H9 (cell line): ENCODE measurements around the gene TESK2. TPM values are rescaled to one million over a fixed set of nuclear protein-coding genes. Genes with fewer than 3 reads are reported as not detected.
A peak's percentile ranks its signal among the peaks of the same experiment; 100 is the strongest.

Source experiments
- DNase-seq: peaks from one replicate; pipeline ENCODE4 v3.0.0-alpha.2; 2017
- H2AFZ ChIP-seq: one replicate; pipeline ENCODE4 v1.6.1; 2013; ENCODE audit warnings: mild to moderate bottlenecking, low read length, control low read depth, moderate library complexity
- H2AK5ac ChIP-seq: 2 replicates; pipeline ENCODE4 v1.6.1; 2013; ENCODE audit warnings: low read length, control low read depth, mixed read lengths; ENCODE audit not compliant: insufficient read length
- H2BK120ac ChIP-seq: one replicate; pipeline ENCODE4 v1.6.1; 2013; ENCODE audit warnings: low read depth, mild to moderate bottlenecking, low read length, control low read depth, inconsistent platforms; ENCODE audit not compliant: poor library complexity, severe bottlenecking
- H2BK12ac ChIP-seq: 2 replicates; pipeline ENCODE4 v1.6.1; 2013; ENCODE audit warnings: low read length, control low read depth, mixed read lengths, low read depth; ENCODE audit not compliant: insufficient read length
- H2BK15ac ChIP-seq: 2 replicates; pipeline ENCODE4 v1.6.1; 2013; ENCODE audit warnings: low read depth, low read length, control low read depth
- H2BK20ac ChIP-seq: one replicate; pipeline ENCODE4 v1.6.1; 2013; ENCODE audit warnings: low read depth, mild to moderate bottlenecking, low read length, control low read depth, inconsistent platforms; ENCODE audit not compliant: poor library complexity, severe bottlenecking
- H2BK5ac ChIP-seq: 2 replicates; pipeline ENCODE4 v1.6.1; 2013; ENCODE audit warnings: low read length, control low read depth, mixed read lengths; ENCODE audit not compliant: insufficient read length
- H3K14ac ChIP-seq: 2 replicates; pipeline ENCODE4 v1.6.1; 2013; ENCODE audit warnings: low read length, control low read depth; ENCODE audit not compliant: insufficient read depth
- H3K18ac ChIP-seq: 2 replicates; pipeline ENCODE4 v1.6.1; 2013; ENCODE audit warnings: low read depth, mild to moderate bottlenecking, mixed read lengths, low read length, control low read depth; ENCODE audit not compliant: insufficient read length
- H3K23ac ChIP-seq: 2 replicates; pipeline ENCODE4 v1.6.1; 2013; ENCODE audit warnings: low read length, control low read depth, mixed read lengths, low read depth; ENCODE audit not compliant: insufficient read length
- H3K23me2 ChIP-seq: 2 replicates; pipeline ENCODE4 v1.6.1; 2013; ENCODE audit warnings: low read depth, mild to moderate bottlenecking, mixed read lengths, low read length, control low read depth; ENCODE audit not compliant: insufficient read length, poor library complexity, severe bottlenecking
- H3K27ac ChIP-seq: 2 replicates; pipeline ENCODE4 v1.5.1; 2013; ENCODE audit warnings: low read length, control low read depth, mixed read lengths, low read depth; ENCODE audit not compliant: insufficient read length
- H3K27me3 ChIP-seq: 2 replicates; pipeline ENCODE4 v1.6.1; 2013; ENCODE audit warnings: low read length, control low read depth, inconsistent platforms; ENCODE audit not compliant: insufficient read depth
- H3K4ac ChIP-seq: 2 replicates; pipeline ENCODE4 v1.6.1; 2013; ENCODE audit warnings: low read depth, mild to moderate bottlenecking, control low read depth, inconsistent platforms, low read length, moderate library complexity
- H3K4me1 ChIP-seq: 2 replicates; pipeline ENCODE4 v1.6.1; 2013; ENCODE audit warnings: low read length, control low read depth, inconsistent platforms; ENCODE audit not compliant: insufficient read depth
- H3K4me2 ChIP-seq: 2 replicates; pipeline ENCODE4 v1.6.1; 2013; ENCODE audit warnings: low read length, control low read depth, mixed read lengths; ENCODE audit not compliant: insufficient read length, insufficient read depth
- H3K56ac ChIP-seq: 2 replicates; pipeline ENCODE4 v1.6.1; 2013; ENCODE audit warnings: low read depth, mild to moderate bottlenecking, mixed read lengths, low read length, control low read depth; ENCODE audit not compliant: insufficient read length
- H3K79me1 ChIP-seq: 2 replicates; pipeline ENCODE4 v1.6.1; 2013; ENCODE audit warnings: low read depth, mild to moderate bottlenecking, moderate library complexity, low read length, control low read depth, inconsistent platforms; ENCODE audit not compliant: insufficient read depth, poor library complexity, severe bottlenecking
- H3K79me2 ChIP-seq: 2 replicates; pipeline ENCODE4 v1.6.1; 2013; ENCODE audit warnings: low read length, control low read depth, inconsistent platforms; ENCODE audit not compliant: insufficient read depth
- H3K9ac ChIP-seq: 2 replicates; pipeline ENCODE4 v1.6.1; 2013; ENCODE audit warnings: low read length, control low read depth, mixed read lengths; ENCODE audit not compliant: insufficient read length; ENCODE audit errors: extremely low read depth
- H3K9me3 ChIP-seq: one replicate; pipeline ENCODE4 v1.6.1; 2013; ENCODE audit warnings: low read depth, low read length, inconsistent platforms; ENCODE audit not compliant: control insufficient read depth
- H3T11ph ChIP-seq: one replicate; pipeline ENCODE4 v1.6.1; 2013; ENCODE audit warnings: mild to moderate bottlenecking, low read length, control low read depth, inconsistent platforms
- H4K20me1 ChIP-seq: one replicate; pipeline ENCODE4 v1.6.1; 2013; ENCODE audit not compliant: control insufficient read depth, insufficient read length, insufficient read depth
- H4K5ac ChIP-seq: 2 replicates; pipeline ENCODE4 v1.6.1; 2013; ENCODE audit warnings: low read depth, mild to moderate bottlenecking, mixed read lengths, low read length, control low read depth; ENCODE audit not compliant: insufficient read length
- H4K8ac ChIP-seq: replicated peaks from 2 replicates; pipeline ENCODE4 v1.6.1; 2013; ENCODE audit warnings: low read length, control low read depth, mixed read lengths, low read depth; ENCODE audit not compliant: insufficient read length
- H4K91ac ChIP-seq: 2 replicates; pipeline ENCODE4 v1.6.1; 2013; ENCODE audit warnings: low read depth, mild to moderate bottlenecking, moderate library complexity, mixed read lengths, low read length, control low read depth; ENCODE audit not compliant: insufficient read length
- H3K27ac Mint-ChIP-seq, 3 experiments: 2 replicates in 2 of 3; 3 replicates in 1 of 3; pipeline ENCODE4 v1.8.0; 2020 to 2021; ENCODE audit warnings: mixed read lengths in 3 of 3, mild to moderate bottlenecking in 1 of 3, moderate library complexity in 1 of 3
- H3K27me3 Mint-ChIP-seq: 2 replicates; pipeline ENCODE4 v1.8.0; 2021; ENCODE audit warnings: low read depth, mild to moderate bottlenecking, moderate library complexity, mixed read lengths
- H3K36me3 Mint-ChIP-seq, 3 experiments: 2 replicates in 2 of 3; 3 replicates in 1 of 3; pipeline ENCODE4 v1.8.0; 2020 to 2021; ENCODE audit warnings: low read depth in 3 of 3, mixed read lengths in 3 of 3; ENCODE audit not compliant: insufficient read depth in 1 of 3
- H3K4me1 Mint-ChIP-seq, 2 experiments: 2 replicates each; pipeline ENCODE4 v1.8.0; 2020; ENCODE audit warnings: mixed read lengths in 2 of 2
- H3K4me3 Mint-ChIP-seq, 2 experiments: 2 replicates in 1 of 2; 3 replicates in 1 of 2; pipeline ENCODE4 v1.8.0; 2020 to 2021; ENCODE audit warnings: mild to moderate bottlenecking in 2 of 2, mixed read lengths in 2 of 2, moderate library complexity in 1 of 2
- H3K9me3 Mint-ChIP-seq, 2 experiments: 2 replicates in 1 of 2; 3 replicates in 1 of 2; pipeline ENCODE4 v1.8.0; 2020; ENCODE audit warnings: mild to moderate bottlenecking in 2 of 2, mixed read lengths in 2 of 2, moderate library complexity in 1 of 2
- WGBS: extraction: QIAGEN DNeasy Blood & Tissue Kit; methylation state at CpG from one replicate; pipeline ENCODE4 v1.1.7; 2013; ENCODE audit warnings: missing lambda C conversion rate, low lambda C conversion rate, mixed read lengths; ENCODE audit not compliant: insufficient read length; ENCODE audit errors: extremely low coverage; 5-methylcytosine and 5-hydroxymethylcytosine counted together
- total RNA-seq: library from RNA; stranded (reverse); gene quantifications from 2 replicates; pipeline ENCODE4 v1.2.1, GENCODE V29; 2021
- TF ChIP-seq, protein P1 (sequence below): fragments of 200-600 bp; sonication (generic); conservative IDR thresholded peaks from 3 replicates; pipeline ENCODE4 v1.8.0; 2021; ENCODE audit warnings: antibody characterized with exemption, mild to moderate bottlenecking

The TESK2 gene
- total RNA-seq, 1 experiment from 2014 or later = 7.2 TPM

DNA sequence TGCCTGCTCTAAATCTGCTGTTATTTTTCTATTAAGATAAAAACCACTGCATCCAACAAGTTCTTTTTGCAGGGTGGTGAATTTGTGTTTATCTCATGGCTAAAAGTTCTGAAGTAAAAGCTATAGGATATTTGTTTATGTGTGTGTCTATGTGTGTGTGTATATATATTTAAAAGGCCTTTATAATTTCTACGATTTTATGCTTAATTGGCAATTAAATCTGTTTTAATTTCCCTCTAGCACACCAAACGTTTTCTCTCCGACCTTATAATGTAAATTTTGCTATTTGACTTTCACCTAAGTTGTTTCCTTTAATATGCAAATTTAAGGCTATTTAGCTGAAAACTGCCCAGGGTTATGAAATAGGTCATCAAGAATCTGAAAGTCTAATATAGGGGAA is 184.1 kb downstream of the TESK2 start:
- no CpG with 5 or more reads among the region's 3 CpGs for WGBS
- no peaks in the 10 kb centered on the region for H4K20me1 ChIP-seq
- H3K27ac ChIP-seq = no peak overlapping the region
- H3K4me1 Mint-ChIP-seq = peaks cover 31 to 38% of the 10 kb centered on the region in 2 experiments
- H3K23me2 ChIP-seq = peaks cover 9% of the 10 kb centered on the region
- H2BK120ac ChIP-seq = no peak overlapping the region
- no peaks in the 10 kb centered on the region for H3K9me3 ChIP-seq
- no peak overlapping the region for H2BK20ac ChIP-seq
- H3K27ac Mint-ChIP-seq = peak overlapping the region in 2 of 3 experiments; percentile 1 to 83; a peak in 3 of 7 replicates
- peak overlapping the region in 1 of 2 experiments; percentile 88; a peak in 1 of 5 replicates for H3K4me3 Mint-ChIP-seq
- no peak overlapping the region for H3K18ac ChIP-seq
- no peak overlapping the region for H2BK15ac ChIP-seq
- no peak overlapping the region for H4K5ac ChIP-seq
- H3K27me3 Mint-ChIP-seq = no peaks in the 10 kb centered on the region
- no peak overlapping the region for H3K9ac ChIP-seq
- H3T11ph ChIP-seq = no peak overlapping the region
- H4K8ac ChIP-seq = no peak overlapping the region
- no peak overlapping the region for H2BK12ac ChIP-seq
- no peak overlapping the region for H3K4ac ChIP-seq
- H3K27me3 ChIP-seq = no peaks in the 10 kb centered on the region
- H3K79me2 ChIP-seq = no peaks in the 10 kb centered on the region
- no peak overlapping the region for H3K23ac ChIP-seq
- H4K91ac ChIP-seq = no peak overlapping the region
- no peak overlapping the region for H3K4me2 ChIP-seq
- TF ChIP-seq, protein P1, sequence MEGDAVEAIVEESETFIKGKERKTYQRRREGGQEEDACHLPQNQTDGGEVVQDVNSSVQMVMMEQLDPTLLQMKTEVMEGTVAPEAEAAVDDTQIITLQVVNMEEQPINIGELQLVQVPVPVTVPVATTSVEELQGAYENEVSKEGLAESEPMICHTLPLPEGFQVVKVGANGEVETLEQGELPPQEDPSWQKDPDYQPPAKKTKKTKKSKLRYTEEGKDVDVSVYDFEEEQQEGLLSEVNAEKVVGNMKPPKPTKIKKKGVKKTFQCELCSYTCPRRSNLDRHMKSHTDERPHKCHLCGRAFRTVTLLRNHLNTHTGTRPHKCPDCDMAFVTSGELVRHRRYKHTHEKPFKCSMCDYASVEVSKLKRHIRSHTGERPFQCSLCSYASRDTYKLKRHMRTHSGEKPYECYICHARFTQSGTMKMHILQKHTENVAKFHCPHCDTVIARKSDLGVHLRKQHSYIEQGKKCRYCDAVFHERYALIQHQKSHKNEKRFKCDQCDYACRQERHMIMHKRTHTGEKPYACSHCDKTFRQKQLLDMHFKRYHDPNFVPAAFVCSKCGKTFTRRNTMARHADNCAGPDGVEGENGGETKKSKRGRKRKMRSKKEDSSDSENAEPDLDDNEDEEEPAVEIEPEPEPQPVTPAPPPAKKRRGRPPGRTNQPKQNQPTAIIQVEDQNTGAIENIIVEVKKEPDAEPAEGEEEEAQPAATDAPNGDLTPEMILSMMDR = no peak
- no peak for DNase-seq
- H3K79me1 ChIP-seq = no peaks in the 10 kb centered on the region
- H3K9me3 Mint-ChIP-seq = no peaks in the 10 kb centered on the region; a peak in 3 of 5 replicates
- no peak overlapping the region for H2AFZ ChIP-seq
- H2BK5ac ChIP-seq = no peak overlapping the region
- H2AK5ac ChIP-seq = no peak overlapping the region
- no peaks in the 10 kb centered on the region for H3K36me3 Mint-ChIP-seq
- H3K14ac ChIP-seq = no peak overlapping the region
- no peak overlapping the region for H3K56ac ChIP-seq
- H3K4me1 ChIP-seq = peaks cover 12% of the 10 kb centered on the region
